ENCODE measurements around the gene RALGAPA1. TPM values are rescaled to one million over a fixed set of nuclear protein-coding genes. Genes with fewer than 3 reads are reported as not detected.

RALGAPA1 gene
- total and polyA plus RNA-seq, 2 experiments from 2014 or later, result 21.9 to 27.3 TPM

DNA sequence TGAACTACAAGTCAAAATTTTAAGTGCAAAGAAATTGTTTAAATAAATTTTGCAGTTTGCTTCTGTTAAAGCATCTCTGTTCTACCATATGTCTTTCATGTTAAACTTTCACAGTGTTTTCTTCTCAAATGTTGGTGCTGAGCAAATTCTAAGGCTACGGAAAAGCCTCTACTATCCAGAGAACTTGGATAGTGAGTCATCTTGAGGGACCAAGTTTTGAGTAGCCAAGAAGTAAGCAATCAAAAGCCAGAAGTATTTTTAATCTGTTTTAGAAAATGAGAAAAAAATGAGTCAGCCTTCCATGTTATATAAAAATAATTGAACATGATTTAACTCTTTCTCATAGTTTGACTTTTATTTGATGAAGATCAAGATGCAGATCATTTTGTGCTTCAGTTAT lies 20.4 kb upstream of the RALGAPA1 start (continued):
- TF ChIP-seq, protein P1, sequence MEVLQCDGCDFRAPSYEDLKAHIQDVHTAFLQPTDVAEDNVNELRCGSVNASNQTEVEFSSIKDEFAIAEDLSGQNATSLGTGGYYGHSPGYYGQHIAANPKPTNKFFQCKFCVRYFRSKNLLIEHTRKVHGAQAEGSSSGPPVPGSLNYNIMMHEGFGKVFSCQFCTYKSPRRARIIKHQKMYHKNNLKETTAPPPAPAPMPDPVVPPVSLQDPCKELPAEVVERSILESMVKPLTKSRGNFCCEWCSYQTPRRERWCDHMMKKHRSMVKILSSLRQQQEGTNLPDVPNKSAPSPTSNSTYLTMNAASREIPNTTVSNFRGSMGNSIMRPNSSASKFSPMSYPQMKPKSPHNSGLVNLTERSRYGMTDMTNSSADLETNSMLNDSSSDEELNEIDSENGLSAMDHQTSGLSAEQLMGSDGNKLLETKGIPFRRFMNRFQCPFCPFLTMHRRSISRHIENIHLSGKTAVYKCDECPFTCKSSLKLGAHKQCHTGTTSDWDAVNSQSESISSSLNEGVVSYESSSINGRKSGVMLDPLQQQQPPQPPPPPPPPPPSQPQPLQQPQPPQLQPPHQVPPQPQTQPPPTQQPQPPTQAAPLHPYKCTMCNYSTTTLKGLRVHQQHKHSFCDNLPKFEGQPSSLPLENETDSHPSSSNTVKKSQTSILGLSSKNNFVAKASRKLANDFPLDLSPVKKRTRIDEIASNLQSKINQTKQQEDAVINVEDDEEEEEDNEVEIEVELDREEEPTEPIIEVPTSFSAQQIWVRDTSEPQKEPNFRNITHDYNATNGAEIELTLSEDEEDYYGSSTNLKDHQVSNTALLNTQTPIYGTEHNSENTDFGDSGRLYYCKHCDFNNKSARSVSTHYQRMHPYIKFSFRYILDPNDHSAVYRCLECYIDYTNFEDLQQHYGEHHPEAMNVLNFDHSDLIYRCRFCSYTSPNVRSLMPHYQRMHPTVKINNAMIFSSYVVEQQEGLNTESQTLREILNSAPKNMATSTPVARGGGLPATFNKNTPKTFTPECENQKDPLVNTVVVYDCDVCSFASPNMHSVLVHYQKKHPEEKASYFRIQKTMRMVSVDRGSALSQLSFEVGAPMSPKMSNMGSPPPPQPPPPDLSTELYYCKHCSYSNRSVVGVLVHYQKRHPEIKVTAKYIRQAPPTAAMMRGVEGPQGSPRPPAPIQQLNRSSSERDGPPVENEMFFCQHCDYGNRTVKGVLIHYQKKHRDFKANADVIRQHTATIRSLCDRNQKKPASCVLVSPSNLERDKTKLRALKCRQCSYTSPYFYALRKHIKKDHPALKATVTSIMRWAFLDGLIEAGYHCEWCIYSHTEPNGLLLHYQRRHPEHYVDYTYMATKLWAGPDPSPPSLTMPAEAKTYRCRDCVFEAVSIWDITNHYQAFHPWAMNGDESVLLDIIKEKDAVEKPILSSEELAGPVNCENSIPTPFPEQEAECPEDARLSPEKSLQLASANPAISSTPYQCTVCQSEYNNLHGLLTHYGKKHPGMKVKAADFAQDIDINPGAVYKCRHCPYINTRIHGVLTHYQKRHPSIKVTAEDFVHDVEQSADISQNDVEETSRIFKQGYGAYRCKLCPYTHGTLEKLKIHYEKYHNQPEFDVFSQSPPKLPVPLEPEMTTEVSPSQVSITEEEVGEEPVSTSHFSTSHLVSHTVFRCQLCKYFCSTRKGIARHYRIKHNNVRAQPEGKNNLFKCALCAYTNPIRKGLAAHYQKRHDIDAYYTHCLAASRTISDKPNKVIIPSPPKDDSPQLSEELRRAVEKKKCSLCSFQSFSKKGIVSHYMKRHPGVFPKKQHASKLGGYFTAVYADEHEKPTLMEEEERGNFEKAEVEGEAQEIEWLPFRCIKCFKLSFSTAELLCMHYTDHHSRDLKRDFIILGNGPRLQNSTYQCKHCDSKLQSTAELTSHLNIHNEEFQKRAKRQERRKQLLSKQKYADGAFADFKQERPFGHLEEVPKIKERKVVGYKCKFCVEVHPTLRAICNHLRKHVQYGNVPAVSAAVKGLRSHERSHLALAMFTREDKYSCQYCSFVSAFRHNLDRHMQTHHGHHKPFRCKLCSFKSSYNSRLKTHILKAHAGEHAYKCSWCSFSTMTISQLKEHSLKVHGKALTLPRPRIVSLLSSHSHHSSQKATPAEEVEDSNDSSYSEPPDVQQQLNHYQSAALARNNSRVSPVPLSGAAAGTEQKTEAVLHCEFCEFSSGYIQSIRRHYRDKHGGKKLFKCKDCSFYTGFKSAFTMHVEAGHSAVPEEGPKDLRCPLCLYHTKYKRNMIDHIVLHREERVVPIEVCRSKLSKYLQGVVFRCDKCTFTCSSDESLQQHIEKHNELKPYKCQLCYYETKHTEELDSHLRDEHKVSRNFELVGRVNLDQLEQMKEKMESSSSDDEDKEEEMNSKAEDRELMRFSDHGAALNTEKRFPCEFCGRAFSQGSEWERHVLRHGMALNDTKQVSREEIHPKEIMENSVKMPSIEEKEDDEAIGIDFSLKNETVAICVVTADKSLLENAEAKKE (CRISPR knock-in tag; IDR thresholded peaks at IDR 0.05), result no peak
- TF ChIP-seq, protein P2, sequence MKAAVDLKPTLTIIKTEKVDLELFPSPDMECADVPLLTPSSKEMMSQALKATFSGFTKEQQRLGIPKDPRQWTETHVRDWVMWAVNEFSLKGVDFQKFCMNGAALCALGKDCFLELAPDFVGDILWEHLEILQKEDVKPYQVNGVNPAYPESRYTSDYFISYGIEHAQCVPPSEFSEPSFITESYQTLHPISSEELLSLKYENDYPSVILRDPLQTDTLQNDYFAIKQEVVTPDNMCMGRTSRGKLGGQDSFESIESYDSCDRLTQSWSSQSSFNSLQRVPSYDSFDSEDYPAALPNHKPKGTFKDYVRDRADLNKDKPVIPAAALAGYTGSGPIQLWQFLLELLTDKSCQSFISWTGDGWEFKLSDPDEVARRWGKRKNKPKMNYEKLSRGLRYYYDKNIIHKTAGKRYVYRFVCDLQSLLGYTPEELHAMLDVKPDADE (IDR thresholded peaks at IDR 0.05), result no peak
- TF ChIP-seq STAT1 (IDR thresholded peaks at IDR 0.05; ENCODE audit: unreplicated experiment) (no peak), JUNB (IDR thresholded peaks at IDR 0.05; ENCODE audit: unreplicated experiment) (no peak), EZH2 (IDR thresholded peaks at IDR 0.05; ENCODE audit: low read depth, unreplicated experiment) (no peak), NANOG (IDR thresholded peaks at IDR 0.05; ENCODE audit: borderline replicate concordance) (no peak), ZNF331 (CRISPR knock-in tag; IDR thresholded peaks at IDR 0.05; ENCODE audit: low read depth) (no peak), ZNF114 (CRISPR knock-in tag; IDR thresholded peaks at IDR 0.05) (no peak), EZH2phosphoT487 (IDR thresholded peaks at IDR 0.05; ENCODE audit: unreplicated experiment) (no peak), CREB1 (CRISPR knock-in tag; IDR thresholded peaks at IDR 0.05; ENCODE audit: low read depth) (no peak)

Data from GM23338 (cell line).